Heart right ventricle (tissue), 16 donors: ENCODE measurements around the gene UCHL5. TPM values are rescaled to one million over a fixed set of nuclear protein-coding genes. Genes with fewer than 3 reads are reported as not detected.
A peak's percentile ranks its signal among the peaks of the same experiment; 100 is the strongest.
"Not testable (repeated sequence)": the region's sequence is repeated elsewhere in the genome, so short reads cannot be mapped to it uniquely, and the experiment has no call there.

ENCODE experiments used
- ATAC-seq, 8 donors: fragments of 200-7000 bp; cut with Tn5 transposase; one replicate each; pipeline ENCODE4 v1.9.1; 2020; ENCODE audit warnings: mild to moderate bottlenecking in 8 of 8, moderate library complexity in 8 of 8, moderate number of reproducible peaks in 1 of 8
- DNase-seq, 2 donors: peaks; one replicate each; pipeline ENCODE4 v3.0.0-alpha.2; 2020
- H3K27ac ChIP-seq, 10 donors: fragments of 200-600 bp; sonication (generic) in 2 of 10; one replicate each; pipeline versions ENCODE4 v1.5.0 to v1.8.0; 2020 to 2022; ENCODE audit warnings: mild to moderate bottlenecking in 3 of 10
- H3K27me3 ChIP-seq, 7 donors: fragments of 200-600 bp; one replicate each; pipeline ENCODE4 v1.8.0; 2021 to 2022; ENCODE audit warnings: mild to moderate bottlenecking in 2 of 7
- H3K36me3 ChIP-seq, 9 donors: fragments of 200-600 bp; sonication (generic) in 1 of 9; one replicate each; pipeline versions ENCODE4 v1.5.0 to v1.8.0; 2020 to 2022; ENCODE audit warnings: mild to moderate bottlenecking in 2 of 9
- H3K4me1 ChIP-seq, 9 donors: fragments of 200-600 bp; sonication (generic) in 1 of 9; one replicate each; pipeline versions ENCODE4 v1.5.0 to v1.8.0; 2020 to 2022; ENCODE audit warnings: mild to moderate bottlenecking in 4 of 9
- H3K4me3 ChIP-seq, 10 donors: fragments of 200-600 bp; sonication (generic) in 2 of 10; one replicate each; pipeline versions ENCODE4 v1.5.0 to v1.8.0; 2020 to 2022; ENCODE audit warnings: mild to moderate bottlenecking in 7 of 10, moderate library complexity in 2 of 10
- H3K9me3 ChIP-seq, 11 donors: fragments of 200-600 bp in 10 of 11; sonication (generic) in 2 of 11; one replicate each; pipeline versions ENCODE4 v1.5.0 to v1.8.0; 2013 to 2022; ENCODE audit warnings: mild to moderate bottlenecking in 2 of 11, control low read depth in 1 of 11, moderate library complexity in 1 of 11
- WGBS, 2 donors: extraction: QIAGEN DNeasy Blood & Tissue Kit; methylation state at CpG; one replicate each; pipeline ENCODE4 v1.1.7; 2013; ENCODE audit warnings: inconsistent platforms in 1 of 2; 5-methylcytosine and 5-hydroxymethylcytosine counted together
- intact Hi-C, 10 donors: fragments of 100-400 bp; cut with DNase I; formaldehyde crosslinking; loops; one replicate each; pipeline versions ENCODE4 v1.11.1 to v1.14.2; 2022
- polyA plus RNA-seq, 2 donors: library from polyadenylated mRNA; stranded (reverse); fragments of 200-250 nt; gene quantifications; one replicate each; pipeline ENCODE4 v1.2.3, GENCODE V29; 2013
- total RNA-seq, 10 donors: library from RNA; stranded (reverse); fragmentation: NEBNext Ultra II Directional in 3 of 10; extraction: Animal tissue kit (Norgen Biotek cat#: 25700) in 3 of 10; gene quantifications; one replicate each; pipeline versions ENCODE4 v1.2.1 to v1.2.4, GENCODE V29; 2021 to 2023
- TF ChIP-seq, protein P1 (sequence below), 9 donors: fragments of 200-600 bp; sonication (generic) in 2 of 9; IDR thresholded peaks; one replicate each; pipeline versions ENCODE4 v1.5.0 to v1.8.0; 2021 to 2022; ENCODE audit warnings: antibody characterized with exemption in 9 of 9, mild to moderate bottlenecking in 5 of 9, moderate library complexity in 1 of 9
- donor health status: Arrhythmogenic right ventricular cardiomyopathy.
- donor health status: ischemic (EF 13 %, LVEDD 7.1; RV severe dilation, severe dysfunction).
- donor health status: healthy with polysubstance abuse.
- donor health status: DM: no; HTN: yes; CAD: no.
- donor health status: DM: no; HTN: no; CAD: no.
- donor health status: ischemic (EF 25% LVEDD 6.9; RV normal size, moderate dysfunction).
- donor health status: ischemic (EF 25% LVEDD 5.7; RV mildly dilated, moderate dysfunction).
- donor health status: healthy.
- donor health status: DM: yes; HTN: yes; CAD: no.
- donor health status: Ischemic cardiomyopathy.
- donor health status: ischemic (EF 35%, LVEDD 5.7; RV mildly dilated, moderate dysfunction).
- donor health status: nonischemic (EF 11% LVEDD 7.7; RV severe dilation, severe dysfunction).
- donor health status: DM: yes; HTN: yes; CAD: no.
- donor health status: PGD.
- donor health status: ischemic (EF 29% LVEDD 5.4; RV normal size, mild dysfunction).
- donor health status: nonischemic (EF 23%, LVEDD 6.1; RV moderate dilation, normal function).

UCHL5 gene
- total and polyA plus RNA-seq, 12 donors: 13.3 to 45.2 (median 34.9) TPM

GRCh38 chr1:193054169-193054675, 4.9 kb downstream of the UCHL5 start:
- no peak for DNase-seq
- Histone ChIP-seq H3K27me3 (no peaks in the 10 kb centered on the region), H3K4me3 (no peak overlapping the region), H3K36me3 (peaks cover 0 to 23% (median 6%) of the 10 kb centered on the region in 9 donors), H3K9me3 (no peaks in the 10 kb centered on the region), H3K4me1 (peaks cover 0 to 51% (median 27%) of the 10 kb centered on the region in 9 donors), H3K27ac (no peak overlapping the region)
- TF ChIP-seq, protein P1, sequence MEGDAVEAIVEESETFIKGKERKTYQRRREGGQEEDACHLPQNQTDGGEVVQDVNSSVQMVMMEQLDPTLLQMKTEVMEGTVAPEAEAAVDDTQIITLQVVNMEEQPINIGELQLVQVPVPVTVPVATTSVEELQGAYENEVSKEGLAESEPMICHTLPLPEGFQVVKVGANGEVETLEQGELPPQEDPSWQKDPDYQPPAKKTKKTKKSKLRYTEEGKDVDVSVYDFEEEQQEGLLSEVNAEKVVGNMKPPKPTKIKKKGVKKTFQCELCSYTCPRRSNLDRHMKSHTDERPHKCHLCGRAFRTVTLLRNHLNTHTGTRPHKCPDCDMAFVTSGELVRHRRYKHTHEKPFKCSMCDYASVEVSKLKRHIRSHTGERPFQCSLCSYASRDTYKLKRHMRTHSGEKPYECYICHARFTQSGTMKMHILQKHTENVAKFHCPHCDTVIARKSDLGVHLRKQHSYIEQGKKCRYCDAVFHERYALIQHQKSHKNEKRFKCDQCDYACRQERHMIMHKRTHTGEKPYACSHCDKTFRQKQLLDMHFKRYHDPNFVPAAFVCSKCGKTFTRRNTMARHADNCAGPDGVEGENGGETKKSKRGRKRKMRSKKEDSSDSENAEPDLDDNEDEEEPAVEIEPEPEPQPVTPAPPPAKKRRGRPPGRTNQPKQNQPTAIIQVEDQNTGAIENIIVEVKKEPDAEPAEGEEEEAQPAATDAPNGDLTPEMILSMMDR (IDR thresholded peaks at IDR 0.05): no peak
- 61 to 62% methylated on average over 4 of the region's 4 CpGs for WGBS, 2 donors
- intact Hi-C loops: no loop called here
- ATAC-seq: no peak

- ATAC-seq, H3K27ac ChIP-seq, H3K9me3 ChIP-seq, intact Hi-C loops, DNase-seq, H3K27me3 ChIP-seq, H3K4me3 ChIP-seq: not testable (repeated sequence)
- WGBS, 2 donors: 94 to 95% methylated on average over 5 of the region's 5 CpGs
- H3K36me3 ChIP-seq: peaks cover 0 to 68% (median 10%) of the 10 kb centered on the region in 9 donors
- peaks cover 0 to 12% (median 0%) of the 10 kb centered on the region in 9 donors for H3K4me1 ChIP-seq
These were observed 10.2 kb downstream of the UCHL5 start for GRCh38 chr1:193048913-193049312.

DNA sequence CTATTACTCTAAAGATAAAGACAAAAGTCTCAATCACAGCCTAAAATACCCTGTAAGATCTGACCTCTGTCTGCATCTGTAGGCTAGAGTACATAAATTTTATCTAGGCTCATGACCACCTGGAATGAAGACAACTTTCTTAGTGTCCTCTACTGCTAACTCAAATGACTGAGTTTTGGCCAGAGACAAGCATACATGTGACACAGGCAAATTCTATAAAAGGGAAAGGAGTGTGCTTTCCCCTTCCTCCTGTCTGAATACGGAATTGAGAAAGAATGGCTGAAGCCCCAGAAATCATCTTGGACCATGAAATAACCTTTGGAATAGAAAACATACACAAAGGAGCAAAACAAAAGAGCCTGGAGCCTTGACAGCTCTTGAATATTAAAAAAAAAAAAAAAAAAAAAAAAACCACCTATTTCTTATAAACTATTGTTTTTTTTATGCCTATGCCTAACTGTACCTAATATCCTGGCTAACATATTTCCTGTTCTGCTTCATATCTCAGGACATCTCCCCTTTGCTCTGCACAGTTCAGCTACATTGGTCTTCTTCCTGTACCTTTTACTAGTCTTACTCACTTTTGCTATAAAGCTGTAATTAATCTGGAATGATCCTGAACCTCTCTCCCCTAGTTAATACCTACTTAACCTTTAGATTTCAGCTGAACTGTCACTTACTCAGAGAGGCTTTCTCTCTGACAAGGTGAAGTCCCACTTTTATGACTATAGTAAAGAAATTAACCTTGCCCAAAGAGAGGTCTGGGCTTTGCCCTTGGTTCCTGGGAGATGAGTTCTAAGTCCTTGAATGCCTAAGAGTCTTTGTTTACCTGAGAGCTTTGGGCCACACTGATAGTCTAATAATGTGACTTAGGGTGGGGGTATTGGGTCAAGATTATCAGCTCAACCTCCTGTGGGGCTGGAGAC, 16.1 kb downstream of the UCHL5 start:
- Histone ChIP-seq H3K36me3 (peaks cover 0 to 44% (median 5%) of the 10 kb centered on the region in 9 donors), H3K27me3 (no peaks in the 10 kb centered on the region), H3K4me1 (peaks cover 0 to 12% (median 4%) of the 10 kb centered on the region in 9 donors), H3K4me3 (no peak overlapping the region), H3K27ac (peak overlapping the region in 5 of 10 donors; percentile 28 to 69 (median 46)), H3K9me3 (no peaks in the 10 kb centered on the region)
- ATAC-seq: peak in 5 of 8 donors; percentile 16 to 76 (median 58)
- TF ChIP-seq, protein P1 (IDR thresholded peaks at IDR 0.05): no peak
- intact Hi-C loops: no loop called here
- WGBS, 2 donors: 62 to 66% methylated on average over 1 of the region's 1 CpG
- no peak for DNase-seq

- 95% methylated on average over 3 of the region's 3 CpGs for WGBS, 2 donors
- Histone ChIP-seq H3K4me1 (peaks cover 0 to 12% (median 4%) of the 10 kb centered on the region in 9 donors), H3K36me3 (peaks cover 0 to 17% (median 5%) of the 10 kb centered on the region in 9 donors), H3K9me3 (peaks cover 0 to 3% (median 0%) of the 10 kb centered on the region in 11 donors), H3K27me3 (no peaks in the 10 kb centered on the region), H3K27ac (no peak overlapping the region), H3K4me3 (no peak overlapping the region)
- intact Hi-C loops: no loop called here
- ATAC-seq (no peak), DNase-seq (no peak)
- TF ChIP-seq, protein P1 (IDR thresholded peaks at IDR 0.05): no peak
These were observed 19.1 kb downstream of the UCHL5 start for GRCh38 chr1:193040011-193040410.
